HG03457 (cell line): Measurements from ENCODE around the gene CUX1.
"Not testable (repeated sequence)": the region's sequence is repeated elsewhere in the genome, so short reads cannot be mapped to it uniquely, and the experiment has no call there.

Experiments
- ATAC-seq: cut with Tn5 transposase; IDR thresholded peaks from one replicate; pipeline ENCODE4 v1.9.1; 2021; ENCODE audit warnings: moderate number of reproducible peaks; ENCODE audit not compliant: unreplicated experiment

Gene CUX1

GRCh38 chr7:102120666-102121195, 303.3 kb downstream of the CUX1 start:
- ATAC-seq = no peak

DNA sequence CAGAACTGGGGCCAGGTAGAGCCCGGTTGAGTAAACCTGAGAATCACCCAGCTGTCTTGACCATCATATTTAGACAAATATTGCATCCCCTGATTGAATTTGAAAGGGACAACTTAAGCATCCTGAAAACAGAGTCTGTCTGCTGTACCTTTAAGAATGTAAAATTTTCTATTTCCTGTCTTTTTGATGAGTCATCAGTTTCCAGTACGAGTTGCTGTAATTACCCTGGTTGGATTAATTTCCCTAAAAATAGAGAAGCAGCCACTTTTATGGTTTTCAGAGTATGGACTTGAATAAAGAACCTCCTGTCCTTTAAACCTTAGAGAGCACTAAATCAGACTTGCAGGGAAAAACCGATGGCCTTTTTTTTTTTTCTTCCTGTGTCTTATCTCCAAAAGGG, 304.6 kb downstream of the CUX1 start:
- ATAC-seq = no peak

DNA sequence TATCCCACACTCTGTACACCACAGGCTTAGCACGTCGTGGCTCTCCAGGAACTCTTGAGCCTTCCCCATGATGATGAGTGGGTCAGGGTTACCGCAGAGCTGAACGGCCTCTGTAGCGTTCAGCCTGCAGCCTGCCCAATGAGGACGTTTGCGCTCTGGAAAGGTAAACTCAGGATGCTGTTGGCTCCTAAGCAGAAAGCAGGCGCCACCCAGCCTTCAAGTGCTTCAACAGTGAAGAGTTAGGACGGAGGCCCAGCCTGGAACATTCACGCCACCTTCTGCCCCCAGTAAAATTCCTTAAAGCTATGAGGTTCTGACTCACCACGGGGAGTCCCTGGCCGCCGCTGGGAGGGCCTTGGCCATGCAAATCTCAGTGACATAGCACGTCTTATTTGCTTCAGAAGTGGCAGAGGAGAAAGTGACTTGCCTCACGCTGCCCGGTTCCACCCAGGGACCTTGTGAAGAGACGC, 307.7 kb downstream of the CUX1 start:
- no peak for ATAC-seq

DNA sequence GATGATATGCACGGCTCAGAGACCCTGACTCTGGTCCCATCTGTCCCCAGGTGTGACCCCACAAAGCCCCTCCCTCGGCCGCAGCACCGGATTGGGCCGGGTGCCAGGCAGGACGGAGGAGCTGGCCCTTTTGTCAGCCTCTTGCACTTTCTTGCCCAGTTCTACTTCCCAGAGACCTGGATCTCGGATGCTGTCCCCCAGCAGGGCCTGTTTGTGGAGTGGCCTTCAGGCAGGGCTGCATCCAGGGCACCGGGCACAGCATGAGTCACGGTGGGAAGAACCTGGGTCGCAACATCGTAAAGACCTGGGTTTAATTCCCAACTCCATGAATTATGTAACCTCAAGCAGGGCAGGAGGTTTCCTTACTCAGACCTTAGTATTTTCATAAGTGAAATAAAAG, 310.9 kb downstream of the CUX1 start:
- no peak for ATAC-seq

DNA sequence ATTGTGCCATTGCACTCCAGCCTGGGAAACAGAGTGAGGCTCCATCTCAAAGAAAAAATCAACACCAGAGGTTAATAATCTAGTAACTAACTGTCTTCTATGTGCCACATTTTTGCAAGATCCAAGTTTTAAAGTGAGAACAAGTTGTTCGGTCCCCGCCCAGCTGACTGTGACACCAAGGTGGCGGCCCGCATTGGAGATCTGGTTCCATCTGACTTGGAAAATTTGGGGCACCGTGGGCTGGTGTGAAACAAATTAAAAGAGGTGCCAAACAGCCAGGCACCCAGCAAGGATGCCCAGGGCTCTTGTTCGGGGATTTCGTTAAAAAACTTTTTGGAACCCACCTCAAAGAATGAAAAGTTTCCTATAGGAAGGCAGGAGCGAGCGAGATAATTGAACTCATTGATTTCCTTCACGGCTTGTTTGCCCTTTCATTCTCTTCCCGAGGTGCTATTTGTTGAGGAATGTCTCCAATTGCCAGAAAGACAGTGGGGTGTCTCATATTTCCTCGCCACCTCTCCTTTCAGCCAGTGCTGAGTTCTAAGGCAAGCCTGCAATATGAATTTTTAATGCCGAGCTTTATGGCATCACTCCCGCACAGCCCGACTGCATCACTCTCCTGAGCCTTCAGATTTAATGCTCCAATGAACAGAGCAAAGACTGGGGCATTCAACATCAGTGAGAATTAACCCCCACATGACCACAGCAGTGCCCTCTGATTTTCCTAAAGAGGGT, 312.4 kb downstream of the CUX1 start:
- no peak for ATAC-seq

GRCh38 chr7:102132209-102132752, 314.9 kb downstream of the CUX1 start:
- no peak for ATAC-seq

DNA sequence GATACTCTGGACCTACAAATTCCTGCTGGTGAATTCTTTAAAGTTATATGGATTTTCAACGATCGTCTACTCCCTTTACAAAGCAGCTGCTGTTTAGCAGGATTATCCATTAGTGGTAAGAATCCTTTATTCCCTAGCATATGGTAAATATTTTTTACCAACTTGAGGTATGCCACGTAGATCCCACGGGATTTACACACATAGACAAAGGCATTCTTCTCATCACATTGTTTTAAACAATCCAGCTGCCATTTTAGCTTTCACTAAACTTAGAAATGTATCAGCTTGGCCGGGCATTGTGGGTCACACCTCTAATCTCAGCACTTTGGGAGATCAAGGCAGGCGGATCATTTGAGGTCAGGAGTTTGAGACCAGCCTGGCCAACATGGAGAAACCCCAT, 321.2 kb downstream of the CUX1 start:
- ATAC-seq = no peak

DNA sequence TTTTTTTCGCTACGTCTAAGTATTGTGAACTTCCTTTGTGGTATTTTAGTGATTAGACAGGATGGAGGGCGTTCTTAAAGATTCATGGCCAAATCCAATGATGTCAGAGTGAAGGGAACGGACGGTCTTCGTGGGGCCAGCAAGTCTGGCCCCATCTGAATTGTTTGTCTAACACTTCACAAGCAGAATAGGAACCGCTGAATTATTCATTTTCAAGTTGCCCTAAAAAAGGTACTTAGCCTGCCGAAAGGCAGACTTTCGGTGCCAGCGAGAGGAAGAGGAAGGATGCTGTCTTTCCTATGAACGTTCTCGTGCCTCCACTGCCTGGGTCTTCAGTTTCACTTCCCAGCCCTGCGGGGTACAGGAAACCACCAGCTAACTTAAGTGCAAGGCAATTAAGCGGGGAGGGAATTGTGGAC, 323.5 kb downstream of the CUX1 start:
- no peak for ATAC-seq

GRCh38 chr7:102142433-102142832, 325.0 kb downstream of the CUX1 start:
- not testable (repeated sequence) for ATAC-seq

- no peak for ATAC-seq
These were observed 328.7 kb downstream of the CUX1 start for GRCh38 chr7:102146122-102146521.

DNA sequence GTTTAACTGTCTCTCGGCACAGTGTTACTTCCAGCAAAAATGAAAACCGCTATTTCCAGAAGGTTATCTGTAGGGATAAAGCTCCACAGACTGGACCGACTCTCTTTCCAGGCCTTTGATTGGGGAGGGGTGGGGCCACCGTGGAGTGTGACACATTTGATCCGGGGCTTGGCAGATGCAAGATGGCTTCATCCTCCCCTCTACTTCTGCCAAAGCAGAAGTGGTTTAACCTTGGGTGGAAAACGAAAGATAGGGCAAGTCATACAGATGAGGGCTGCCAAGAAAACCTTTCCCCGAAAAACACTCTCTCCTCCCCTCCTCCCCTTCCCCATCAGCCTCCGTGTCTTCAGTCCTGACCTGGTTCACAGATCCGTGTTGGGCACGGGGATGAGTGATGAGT, 329.6 kb downstream of the CUX1 start:
- no peak for ATAC-seq

- no peak for ATAC-seq
These were observed 331.4 kb downstream of the CUX1 start for GRCh38 chr7:102148799-102149198.

DNA sequence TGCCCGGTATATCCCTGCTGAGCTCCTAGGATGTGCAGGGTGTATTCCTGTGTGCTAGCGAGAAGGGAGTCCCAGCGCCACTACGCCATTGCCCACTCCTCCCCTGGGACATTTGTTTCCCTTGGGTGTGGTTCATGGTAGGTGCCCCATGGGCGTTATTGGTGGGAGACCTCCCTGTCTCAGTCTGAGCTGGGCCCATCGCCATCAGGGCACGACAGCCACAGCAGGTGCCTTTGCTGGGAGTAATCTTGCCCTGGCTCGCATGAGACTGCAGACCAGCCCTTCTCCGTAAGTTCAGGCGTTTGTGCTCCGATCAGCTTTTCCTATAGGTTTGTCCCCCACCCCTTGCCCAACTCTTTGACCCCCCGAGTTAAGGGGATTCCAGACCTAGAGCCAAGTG, 332.0 kb downstream of the CUX1 start:
- ATAC-seq = no peak

DNA sequence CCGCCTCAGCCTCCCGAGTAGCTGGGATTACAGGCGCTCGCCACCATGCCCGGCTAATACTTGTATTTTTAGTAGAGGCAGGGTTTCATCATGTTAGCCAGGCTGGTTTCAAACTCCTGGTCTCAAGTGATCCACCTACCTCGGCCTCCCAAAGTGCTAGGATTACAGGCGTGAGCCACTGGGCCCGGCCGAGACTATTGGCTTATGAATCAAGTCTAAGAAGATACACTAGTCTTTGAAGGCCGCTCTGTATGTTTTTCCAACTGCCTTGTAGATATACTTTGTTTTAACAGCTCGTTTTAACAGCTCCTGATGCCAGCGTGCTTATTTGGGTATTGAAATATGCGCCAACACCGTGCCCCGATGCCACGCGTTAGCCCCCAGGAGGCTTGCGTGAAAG, 332.8 kb downstream of the CUX1 start:
- ATAC-seq = no peak

DNA sequence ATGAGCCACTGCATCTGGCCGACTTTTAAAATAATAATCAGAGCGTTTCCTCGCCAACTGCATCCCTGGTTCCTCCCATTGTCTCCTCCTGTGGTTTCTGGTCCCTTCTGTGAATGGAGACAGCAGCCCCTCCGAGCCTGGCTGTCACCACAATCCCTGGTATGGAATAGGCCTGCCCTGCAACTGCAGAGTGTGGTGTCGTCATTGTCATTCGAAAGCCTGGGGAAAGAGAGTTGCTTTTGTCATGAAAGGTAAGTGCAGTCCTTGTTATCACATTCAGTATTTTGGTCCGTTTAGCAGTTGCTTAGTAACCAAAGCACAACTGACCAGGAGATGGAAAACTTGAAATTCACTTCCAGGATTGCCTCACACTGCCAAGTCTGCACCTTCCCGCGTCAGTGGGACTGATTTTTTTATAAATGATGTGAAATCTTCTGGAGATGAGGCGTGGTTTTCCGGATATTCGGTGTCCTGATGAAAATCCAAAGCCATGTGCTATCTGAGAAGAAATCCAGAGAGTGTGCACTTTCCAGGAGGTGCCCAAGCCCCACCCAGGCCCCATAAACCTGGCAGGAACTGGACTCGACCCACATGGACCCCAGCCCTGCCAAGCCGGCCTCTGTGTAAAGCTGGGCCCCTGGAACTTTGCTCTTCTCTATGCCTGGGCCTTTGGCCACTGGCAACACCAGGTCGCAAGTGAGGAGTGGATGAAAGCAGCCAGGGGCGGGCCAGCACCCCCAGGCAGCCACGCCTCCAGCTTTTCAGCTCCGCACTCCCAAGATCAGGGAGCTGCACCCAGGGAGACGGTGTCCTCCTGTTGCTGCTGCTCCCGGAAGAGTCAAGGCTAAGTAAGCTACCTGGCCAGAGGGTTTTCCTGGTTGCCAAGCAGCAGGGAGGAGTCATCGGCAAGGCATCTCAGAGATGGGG, 335.5 kb downstream of the CUX1 start:
- ATAC-seq = no peak

DNA sequence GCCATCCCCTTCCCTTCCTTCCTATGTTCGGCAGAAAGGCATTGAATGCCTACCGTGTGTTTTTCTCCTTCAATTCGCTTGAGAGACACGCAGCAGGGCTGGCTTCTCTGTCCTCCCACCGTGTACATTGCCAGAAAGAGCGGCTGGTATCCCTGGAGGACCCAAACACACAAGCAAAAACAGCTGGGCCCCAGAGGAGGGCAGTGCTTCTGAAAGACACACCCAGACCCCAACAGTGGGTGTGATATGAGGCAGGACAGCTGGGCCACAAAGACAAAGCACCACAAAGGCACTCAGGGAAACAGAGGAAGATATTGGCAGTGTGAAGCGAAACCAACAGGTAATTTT, 336.1 kb downstream of the CUX1 start:
- no peak for ATAC-seq

GRCh38 chr7:102154425-102154824, 337.0 kb downstream of the CUX1 start:
- no peak for ATAC-seq

DNA sequence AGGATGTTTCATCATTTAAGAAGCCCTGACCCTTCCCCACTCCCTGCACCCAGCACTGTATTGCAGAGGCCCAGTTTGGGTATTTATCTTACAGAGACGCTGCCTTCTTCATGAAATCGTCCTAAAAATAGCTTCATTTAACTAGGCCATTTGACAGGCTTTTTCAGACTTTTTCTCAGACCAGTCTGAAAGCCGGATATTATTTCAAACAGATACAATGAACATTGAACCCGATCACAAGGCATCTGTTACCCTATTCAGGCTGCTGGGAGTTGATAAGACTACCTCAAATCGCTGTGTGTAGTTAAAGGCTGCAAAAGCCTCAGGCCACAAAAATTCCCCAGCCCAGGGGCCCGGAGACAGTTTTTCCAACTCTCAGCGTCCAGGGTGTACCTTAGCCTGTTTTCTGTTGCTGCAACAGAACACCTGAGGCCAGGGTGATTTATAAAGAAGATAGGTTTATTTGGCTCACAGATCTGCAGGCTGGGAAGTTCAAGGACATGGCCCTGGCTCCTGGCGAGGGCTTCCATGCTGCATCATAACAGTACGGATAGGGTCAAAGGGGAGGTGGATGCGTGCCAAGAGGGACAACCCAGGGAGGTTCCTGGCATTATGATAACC, 338.5 kb downstream of the CUX1 start:
- no peak for ATAC-seq

DNA sequence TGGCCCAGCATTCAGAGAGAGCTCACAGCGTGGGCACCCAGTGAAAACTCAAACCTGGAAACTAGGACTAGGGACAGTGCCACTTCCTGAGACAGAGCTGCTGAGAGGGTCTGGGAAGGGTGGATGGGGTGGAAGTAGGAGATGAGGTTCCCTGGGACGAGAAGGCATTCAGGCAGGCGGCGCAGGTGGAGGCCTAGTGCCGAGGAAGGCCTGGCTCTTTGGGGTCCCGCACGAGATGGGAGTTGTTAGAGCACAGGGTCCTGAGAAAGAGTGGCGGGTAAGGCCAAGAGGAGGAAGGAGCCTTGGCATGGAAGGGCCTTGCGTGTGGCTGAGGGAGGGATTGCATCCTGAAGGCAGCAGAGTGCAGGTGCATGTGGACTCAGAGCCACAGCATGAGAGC, 339.4 kb downstream of the CUX1 start:
- no peak for ATAC-seq

DNA sequence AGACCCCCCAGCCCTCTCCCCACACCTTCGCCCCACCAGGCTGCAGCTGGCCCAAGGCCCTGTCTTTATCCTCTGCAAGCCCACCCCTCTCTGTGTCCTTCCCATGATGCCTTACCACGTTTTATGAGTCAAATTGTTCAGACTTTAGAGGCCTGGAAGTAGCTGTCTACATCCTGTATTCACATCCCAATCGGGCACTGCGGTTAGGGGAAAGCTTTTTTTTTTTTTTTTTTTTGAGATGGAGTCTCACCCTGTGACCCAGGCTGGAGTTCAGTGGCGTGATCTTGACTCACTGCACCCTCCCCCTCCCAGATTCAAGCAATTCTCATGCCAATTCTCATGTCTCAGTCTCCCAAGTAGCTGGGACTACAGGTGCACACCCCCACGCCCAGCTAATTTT, 347.7 kb downstream of the CUX1 start:
- no peak for ATAC-seq

DNA sequence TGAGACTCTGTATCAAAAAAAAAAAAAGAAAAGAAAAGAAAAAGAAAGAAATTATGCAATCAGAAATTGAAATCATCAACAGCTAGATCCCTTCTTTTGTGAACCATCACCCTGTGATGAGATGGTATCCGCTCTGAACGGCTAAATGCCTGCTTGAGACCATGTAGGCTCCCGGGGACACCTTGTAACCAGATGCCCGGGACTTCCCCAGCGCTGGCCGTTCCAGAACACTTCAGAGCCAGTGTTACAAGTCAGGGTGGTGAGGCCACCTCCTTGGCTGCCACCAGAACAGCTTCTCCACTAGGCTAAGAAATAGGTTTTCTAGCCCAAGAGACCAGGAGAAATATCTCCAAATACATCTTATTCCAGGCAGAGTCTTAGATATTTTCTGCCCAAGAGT, 349.8 kb downstream of the CUX1 start:
- ATAC-seq = no peak
